SHP77 (cell line): Measurements from ENCODE around the gene VAMP3.
"Not testable (repeated sequence)": the region's sequence is repeated elsewhere in the genome, so short reads cannot be mapped to it uniquely, and the experiment has no call there.

Experiments
- DNase-seq, 2 experiments: peaks; one replicate each; lab custom pipeline; 2025; lab: John Stamatoyannopoulos, UW

The VAMP3 gene

GRCh38 chr1:7768583-7768982 lies 2.5 kb upstream of the VAMP3 start:
- no peak for DNase-seq

- DNase-seq = no peak
Measured at GRCh38 chr1:7769673-7770412, 1.3 kb upstream of the VAMP3 start.

- no peak for DNase-seq
Measured at GRCh38 chr1:7770669-7770996, 463 bp upstream of the VAMP3 start.

GRCh38 chr1:7771823-7772299 lies 765 bp downstream of the VAMP3 start:
- no peak for DNase-seq

GRCh38 chr1:7777591-7777990 lies 6.5 kb downstream of the VAMP3 start:
- DNase-seq = no peak

GRCh38 chr1:7778133-7778628 lies 7.1 kb downstream of the VAMP3 start:
- no peak for DNase-seq

GRCh38 chr1:7780976-7781375 lies 9.9 kb downstream of the VAMP3 start:
- DNase-seq = no peak

GRCh38 chr1:7781501-7781900 lies 10.4 kb downstream of the VAMP3 start:
- no peak for DNase-seq

GRCh38 chr1:7781923-7782495 lies 10.9 kb downstream of the VAMP3 start:
- DNase-seq = no peak

- peak in 1 of 2 experiments; percentile 73 for DNase-seq
Measured at GRCh38 chr1:7783178-7783711, 12.1 kb downstream of the VAMP3 start.

- DNase-seq = peak; percentile 91 to 94
Measured at GRCh38 chr1:7783826-7784491, 12.9 kb downstream of the VAMP3 start, which contains the start of gene PER3. TSS of gene PER3 (plus strand) at chr1:7784291. CDS start at chr1:7784878, 587 bp downstream.

GRCh38 chr1:7784492-7785071 lies 13.5 kb downstream of the VAMP3 start:
- no peak for DNase-seq

- no peak for DNase-seq
Measured at GRCh38 chr1:7785108-7785507, 14.0 kb downstream of the VAMP3 start.

GRCh38 chr1:7786795-7787194 lies 15.7 kb downstream of the VAMP3 start:
- DNase-seq = no peak

- no peak for DNase-seq
Measured at GRCh38 chr1:7789828-7790227, 18.7 kb downstream of the VAMP3 start.

GRCh38 chr1:7791027-7791426 lies 19.9 kb downstream of the VAMP3 start:
- not testable (repeated sequence) for DNase-seq

- no peak for DNase-seq
Measured at GRCh38 chr1:7795406-7795805, 24.3 kb downstream of the VAMP3 start.

GRCh38 chr1:7805460-7805859 lies 34.4 kb downstream of the VAMP3 start:
- DNase-seq = no peak

GRCh38 chr1:7808253-7808844 lies 37.3 kb downstream of the VAMP3 start:
- DNase-seq = peak; percentile 3 to 21

- no peak for DNase-seq
Measured at GRCh38 chr1:7809742-7810141, 38.6 kb downstream of the VAMP3 start.

GRCh38 chr1:7810395-7810794 lies 39.3 kb downstream of the VAMP3 start:
- no peak for DNase-seq

- DNase-seq = no peak
Measured at GRCh38 chr1:7811476-7811875, 40.4 kb downstream of the VAMP3 start.
